22Rv1 (cell line): ENCODE data around the gene PYGO2.

Experiments used
- ZFX ChIP-seq: fragments of 450-650 bp; IDR thresholded peaks from 2 replicates; pipeline ENCODE4 v1.6.1; 2017; ENCODE audit warnings: antibody characterized with exemption, borderline replicate concordance
- TF ChIP-seq, protein P1 (sequence below): fragments of 450-650 bp; IDR thresholded peaks from 2 replicates; pipeline ENCODE4 v1.5.1; 2017; ENCODE audit warnings: mild to moderate bottlenecking

GRCh38 chr1:155000726-155001424, 39.3 kb upstream of the PYGO2 start:
- TF ChIP-seq, protein P1, sequence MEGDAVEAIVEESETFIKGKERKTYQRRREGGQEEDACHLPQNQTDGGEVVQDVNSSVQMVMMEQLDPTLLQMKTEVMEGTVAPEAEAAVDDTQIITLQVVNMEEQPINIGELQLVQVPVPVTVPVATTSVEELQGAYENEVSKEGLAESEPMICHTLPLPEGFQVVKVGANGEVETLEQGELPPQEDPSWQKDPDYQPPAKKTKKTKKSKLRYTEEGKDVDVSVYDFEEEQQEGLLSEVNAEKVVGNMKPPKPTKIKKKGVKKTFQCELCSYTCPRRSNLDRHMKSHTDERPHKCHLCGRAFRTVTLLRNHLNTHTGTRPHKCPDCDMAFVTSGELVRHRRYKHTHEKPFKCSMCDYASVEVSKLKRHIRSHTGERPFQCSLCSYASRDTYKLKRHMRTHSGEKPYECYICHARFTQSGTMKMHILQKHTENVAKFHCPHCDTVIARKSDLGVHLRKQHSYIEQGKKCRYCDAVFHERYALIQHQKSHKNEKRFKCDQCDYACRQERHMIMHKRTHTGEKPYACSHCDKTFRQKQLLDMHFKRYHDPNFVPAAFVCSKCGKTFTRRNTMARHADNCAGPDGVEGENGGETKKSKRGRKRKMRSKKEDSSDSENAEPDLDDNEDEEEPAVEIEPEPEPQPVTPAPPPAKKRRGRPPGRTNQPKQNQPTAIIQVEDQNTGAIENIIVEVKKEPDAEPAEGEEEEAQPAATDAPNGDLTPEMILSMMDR: no peak
- no peak for TF ChIP-seq ZFX
